Adrenal gland (tissue), 12 donors: ENCODE results near the gene ZNF397. TPM values are rescaled to one million over a fixed set of nuclear protein-coding genes. Genes with fewer than 3 reads are reported as not detected.

Experiments used
- DNase-seq, 7 donors: peaks; one replicate each; pipeline ENCODE4 v3.0.0-alpha.2; 2019 to 2020
- H3K27ac ChIP-seq, 5 donors: fragments of 200-600 bp; sonication (generic) in 4 of 5; 1 replicate in 3 of 5; 2 replicates in 2 of 5; pipeline versions ENCODE4 v1.5.1 to v1.8.0; 2016 to 2020; ENCODE audit warnings: mild to moderate bottlenecking in 1 of 5
- H3K27me3 ChIP-seq: fragments of 200-600 bp; 2 replicates; pipeline ENCODE4 v1.8.0; 2021
- H3K36me3 ChIP-seq, 2 donors: fragments of 200-600 bp; replicated peaks in 1 of 2; 1 replicate in 1 of 2; 2 replicates in 1 of 2; pipeline versions ENCODE4 v1.5.1 to v1.8.0; 2018 to 2022
- H3K4me1 ChIP-seq, 2 donors: fragments of 200-600 bp; replicated peaks in 1 of 2; 1 replicate in 1 of 2; 2 replicates in 1 of 2; pipeline versions ENCODE4 v1.5.1 to v1.8.0; 2018 to 2021
- H3K4me3 ChIP-seq, 4 donors: fragments of 200-600 bp; sonication (generic) in 3 of 4; one replicate each; pipeline ENCODE4 v1.5.1; 2016 to 2018
- H3K9me3 ChIP-seq, 3 donors: fragments of 200-600 bp; sonication (generic) in 1 of 3; replicated peaks in 1 of 3; 1 replicate in 2 of 3; 2 replicates in 1 of 3; pipeline versions ENCODE4 v1.5.1 to v1.8.0; 2016 to 2021
- CTCF ChIP-seq, 6 experiments: fragments of 450-650 bp in 4 of 6; fragments of 200-600 bp in 2 of 6; sonication (generic) in 1 of 6; IDR thresholded peaks; 1 replicate in 5 of 6; 2 replicates in 1 of 6; pipeline versions ENCODE4 v1.5.1 to v1.8.0; 2016 to 2021; ENCODE audit warnings: antibody characterized with exemption in 6 of 6, mild to moderate bottlenecking in 2 of 6, moderate library complexity in 1 of 6
- POLR2A ChIP-seq, 2 donors: fragments of 450-650 bp; IDR thresholded peaks; one replicate each; pipeline ENCODE4 v1.6.1; 2017; ENCODE audit warnings: antibody characterized with exemption in 2 of 2, mild to moderate bottlenecking in 2 of 2, moderate library complexity in 1 of 2
- WGBS, 4 donors: extraction: QIAGEN DNeasy Blood & Tissue Kit in 2 of 4; methylation state at CpG; one replicate each; pipeline versions ENCODE4 v1.1.5 to v1.1.7; 2013 to 2017; 5-methylcytosine and 5-hydroxymethylcytosine counted together
- intact Hi-C, 2 donors: fragments of 100-400 bp; cut with DNase I; formaldehyde crosslinking; loops; one replicate each; pipeline versions ENCODE4 v1.14.1 to v1.15.0; 2022 to 2023
- polyA plus RNA-seq, 3 donors: library from polyadenylated mRNA; stranded (reverse); fragments of 200-250 nt in 2 of 3; fragments of 350-450 nt in 1 of 3; fragmentation: Illumina TruSeq in 1 of 3; extraction: RNeasy Lipid Tissue Mini Kit (QIAGEN cat#74804) in 1 of 3; gene quantifications; one replicate each; pipeline ENCODE4 v1.2.3, GENCODE V29; 2013 to 2014
- total RNA-seq, 9 donors: library from RNA; depleted of rRNA in 4 of 9; stranded (reverse); fragments of >200 nt in 4 of 9; fragments of 120-200 nt in 1 of 9; fragmentation: NEBNext Ultra II Directional in 1 of 9; extraction: Animal tissue kit (Norgen Biotek cat#: 25700) in 1 of 9; gene quantifications; one replicate each; pipeline versions ENCODE4 v1.1.0 to v1.2.4, GENCODE V29; 2013 to 2023
- donor health status: healthy with polysubstance abuse.
- donor health status: Bipolar disorder and iron deficiency.
- donor health status: DM: yes; HTN: yes; CAD: no.
- donor health status: DM: no; HTN: no; CAD: no.
- donor health status: DM: no; HTN: no; CAD: no.
- donor health status: DM: yes; HTN: yes; CAD: no.

ZNF397 gene
- total and polyA plus RNA-seq, 12 donors, result 11.7 to 38.1 (median 28.9) TPM

GRCh38 chr18:35276267-35276666 is 35.4 kb downstream of the ZNF397 start:
- H3K36me3 ChIP-seq, result no peaks in the 10 kb centered on the region
- H3K9me3 ChIP-seq, result no peaks in the 10 kb centered on the region
- H3K27me3 ChIP-seq, result no peaks in the 10 kb centered on the region
- WGBS, 4 donors, result 91 to 100% (median 96%) methylated on average over 3 of the region's 3 CpGs
- DNase-seq, result no peak
- no peak overlapping the region for H3K27ac ChIP-seq
- intact Hi-C loops, result no loop called here
- peaks cover 8 to 16% of the 10 kb centered on the region in 2 donors for H3K4me1 ChIP-seq
- H3K4me3 ChIP-seq, result no peak overlapping the region
- TF ChIP-seq POLR2A (IDR thresholded peaks at IDR 0.05) (no peak), CTCF (IDR thresholded peaks at IDR 0.05) (no peak)

GRCh38 chr18:35277633-35278032 is 36.8 kb downstream of the ZNF397 start:
- Histone ChIP-seq H3K4me1 (peaks cover 8 to 16% of the 10 kb centered on the region in 2 donors), H3K9me3 (no peaks in the 10 kb centered on the region), H3K27me3 (no peaks in the 10 kb centered on the region), H3K36me3 (no peaks in the 10 kb centered on the region), H3K4me3 (no peak overlapping the region), H3K27ac (no peak overlapping the region)
- intact Hi-C loops, result no loop called here
- no peak for TF ChIP-seq CTCF (IDR thresholded peaks at IDR 0.05)
- no peak for TF ChIP-seq POLR2A (IDR thresholded peaks at IDR 0.05)
- no peak for DNase-seq

GRCh38 chr18:35278085-35278484 is 37.3 kb downstream of the ZNF397 start:
- no peak overlapping the region for H3K27ac ChIP-seq
- no peak for TF ChIP-seq CTCF (IDR thresholded peaks at IDR 0.05)
- TF ChIP-seq POLR2A (IDR thresholded peaks at IDR 0.05), result no peak
- intact Hi-C loops, result no loop called here
- no peaks in the 10 kb centered on the region for H3K27me3 ChIP-seq
- no peaks in the 10 kb centered on the region for H3K9me3 ChIP-seq
- 79 to 95% (median 86%) methylated on average over 1 of the region's 1 CpG for WGBS, 4 donors
- H3K36me3 ChIP-seq, result no peaks in the 10 kb centered on the region
- H3K4me3 ChIP-seq, result no peak overlapping the region
- DNase-seq, result no peak
- peaks cover 8 to 16% of the 10 kb centered on the region in 2 donors for H3K4me1 ChIP-seq

GRCh38 chr18:35278969-35279368 is 38.1 kb downstream of the ZNF397 start:
- intact Hi-C loops, result no loop called here
- Histone ChIP-seq H3K4me3 (no peak overlapping the region), H3K9me3 (no peaks in the 10 kb centered on the region), H3K4me1 (peaks cover 8 to 16% of the 10 kb centered on the region in 2 donors), H3K36me3 (no peaks in the 10 kb centered on the region), H3K27ac (no peak overlapping the region), H3K27me3 (no peaks in the 10 kb centered on the region)
- TF ChIP-seq POLR2A (IDR thresholded peaks at IDR 0.05), result no peak
- TF ChIP-seq CTCF (IDR thresholded peaks at IDR 0.05), result no peak
- no peak for DNase-seq
